Activated CD4-positive, alpha-beta T cell treated with anti-CD3 and anti-CD28 coated beads, Interleukin-2, amount 50 U/mL, for 24 hours (primary cell): ENCODE results near the gene PARVB.

Experiments used
- DNase-seq, 2 donors: peaks; one replicate each; pipeline ENCODE4 v3.0.0-alpha.2; 2020; ENCODE audit warnings: low read depth in 1 of 2, low spot score in 1 of 2

Gene PARVB

GRCh38 chr22:44155115-44155514 is 131.0 kb downstream of the PARVB start:
- no peak for DNase-seq

- no peak for DNase-seq
These were observed 134.0 kb downstream of the PARVB start for GRCh38 chr22:44157916-44158618.

DNA sequence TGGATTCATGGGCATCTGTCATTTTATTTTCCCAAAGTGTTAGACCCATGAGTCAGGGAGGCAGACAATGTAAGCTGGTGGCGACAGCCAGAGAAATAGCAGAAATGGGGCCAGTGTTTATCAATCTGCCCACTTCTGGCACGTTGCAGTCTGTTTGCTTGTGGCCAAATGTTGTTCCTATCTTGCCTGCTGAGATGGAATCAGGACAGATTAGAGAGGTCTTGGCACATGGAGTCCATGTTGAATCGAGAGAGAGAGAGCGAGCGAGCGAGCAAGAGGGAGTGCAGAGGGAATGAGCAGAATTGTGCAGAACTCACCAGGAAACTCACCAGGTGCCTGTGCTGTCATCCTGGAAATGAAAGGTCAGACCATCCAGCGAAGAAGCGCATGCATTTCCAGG is 134.7 kb downstream of the PARVB start:
- no peak for DNase-seq

DNA sequence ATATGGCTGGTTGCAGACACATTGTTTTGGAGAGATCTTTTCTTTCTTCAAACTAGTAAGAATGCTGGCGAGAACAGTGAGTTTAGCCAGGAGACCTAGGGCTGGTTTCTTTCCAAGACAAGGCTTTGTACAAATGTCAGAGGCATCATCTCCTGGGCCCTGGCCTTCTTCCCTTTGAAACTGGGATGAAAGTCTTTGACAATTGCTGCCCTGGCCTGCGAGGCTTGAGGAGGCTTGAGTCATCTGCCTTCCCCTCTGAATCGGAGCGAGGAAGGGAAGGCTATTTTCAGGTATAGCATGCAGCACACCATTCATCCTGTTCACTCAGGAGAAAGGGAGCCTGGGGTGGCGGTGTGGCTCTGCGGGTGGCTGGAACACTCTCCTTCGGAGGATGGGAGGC is 135.1 kb downstream of the PARVB start:
- no peak for DNase-seq

DNA sequence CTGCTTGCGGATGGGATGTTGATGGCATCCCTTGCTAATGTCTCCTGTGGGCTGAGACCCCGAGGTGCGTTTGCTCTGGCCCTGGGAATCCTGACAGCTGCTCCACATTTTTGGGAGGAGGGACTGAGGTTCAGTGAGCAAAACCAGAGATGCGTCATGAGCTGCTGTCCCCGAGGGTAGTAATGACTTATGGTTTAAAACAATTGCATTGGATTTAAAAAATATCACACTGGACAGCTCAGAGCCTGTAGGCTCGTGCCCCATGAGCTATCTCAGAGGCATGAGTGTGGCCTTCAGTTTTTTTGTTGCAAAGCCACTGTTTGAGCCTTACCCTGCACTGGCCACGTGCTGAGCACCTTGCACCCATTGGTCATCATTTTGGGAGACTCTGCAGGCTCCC is 135.7 kb downstream of the PARVB start:
- no peak for DNase-seq

- no peak for DNase-seq
These were observed 136.3 kb downstream of the PARVB start for GRCh38 chr22:44160421-44160820.

DNA sequence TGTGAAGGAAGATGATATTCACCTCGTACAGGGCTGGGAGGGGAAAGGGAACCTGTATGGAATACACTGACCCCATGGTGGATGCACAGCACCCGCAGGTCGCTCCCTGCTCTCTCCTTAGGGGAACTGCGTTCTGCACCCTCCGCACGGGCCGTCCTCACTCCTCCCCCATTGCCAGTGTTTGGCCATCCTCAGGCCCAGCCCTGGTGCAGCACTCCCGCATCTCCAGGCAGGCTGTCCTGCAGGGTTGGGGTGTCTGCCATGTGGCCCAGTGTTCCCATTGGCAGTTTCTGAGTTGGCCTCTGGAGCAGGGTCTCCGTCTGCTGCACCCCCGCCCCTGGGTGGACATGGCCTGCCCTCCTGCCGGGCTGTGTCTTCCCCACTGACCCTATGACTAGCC is 137.6 kb downstream of the PARVB start:
- DNase-seq: no peak

GRCh38 chr22:44162960-44163359 is 138.9 kb downstream of the PARVB start:
- DNase-seq: no peak

DNA sequence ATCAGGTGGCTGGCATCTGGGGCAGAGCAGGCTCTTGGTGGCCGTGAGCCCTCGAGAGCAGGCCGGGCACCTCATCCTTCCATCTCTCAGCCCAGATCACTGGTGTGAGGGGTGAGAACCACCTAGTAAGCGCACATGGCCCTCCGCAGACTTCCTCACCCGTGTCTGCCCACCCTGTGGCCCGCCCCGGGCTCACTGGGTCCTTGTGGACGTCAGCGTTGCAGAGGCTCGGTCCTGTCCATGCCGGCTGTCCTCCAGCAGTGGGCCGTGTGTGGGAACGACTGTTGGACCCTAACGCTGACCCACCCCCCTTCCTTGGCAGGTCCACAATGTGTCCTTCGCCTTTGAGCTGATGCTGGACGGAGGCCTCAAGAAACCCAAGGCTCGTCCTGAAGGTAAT is 139.4 kb downstream of the PARVB start:
- no peak for DNase-seq

DNA sequence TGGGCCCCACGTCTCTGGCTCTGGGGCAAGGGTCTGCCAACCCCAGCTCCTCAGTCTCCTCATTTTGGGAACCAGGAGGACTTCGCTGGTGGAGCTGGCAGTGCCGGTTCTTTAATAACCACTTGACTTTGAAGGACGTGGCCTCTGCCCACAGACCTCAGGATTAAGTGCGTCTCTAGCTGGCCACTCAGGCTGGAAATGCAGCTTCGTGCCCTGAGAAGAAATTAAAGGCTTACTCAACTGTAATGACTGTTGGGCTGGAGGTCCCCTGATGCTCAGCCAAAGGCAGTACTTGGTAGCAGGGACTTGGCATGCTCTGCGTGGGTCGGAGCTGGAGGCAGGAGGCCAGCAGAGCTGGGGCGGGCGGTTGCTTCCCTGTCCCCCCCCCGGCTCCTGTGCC is 139.9 kb downstream of the PARVB start:
- no peak for DNase-seq

- no peak for DNase-seq
These were observed 141.3 kb downstream of the PARVB start for GRCh38 chr22:44165286-44165874.

DNA sequence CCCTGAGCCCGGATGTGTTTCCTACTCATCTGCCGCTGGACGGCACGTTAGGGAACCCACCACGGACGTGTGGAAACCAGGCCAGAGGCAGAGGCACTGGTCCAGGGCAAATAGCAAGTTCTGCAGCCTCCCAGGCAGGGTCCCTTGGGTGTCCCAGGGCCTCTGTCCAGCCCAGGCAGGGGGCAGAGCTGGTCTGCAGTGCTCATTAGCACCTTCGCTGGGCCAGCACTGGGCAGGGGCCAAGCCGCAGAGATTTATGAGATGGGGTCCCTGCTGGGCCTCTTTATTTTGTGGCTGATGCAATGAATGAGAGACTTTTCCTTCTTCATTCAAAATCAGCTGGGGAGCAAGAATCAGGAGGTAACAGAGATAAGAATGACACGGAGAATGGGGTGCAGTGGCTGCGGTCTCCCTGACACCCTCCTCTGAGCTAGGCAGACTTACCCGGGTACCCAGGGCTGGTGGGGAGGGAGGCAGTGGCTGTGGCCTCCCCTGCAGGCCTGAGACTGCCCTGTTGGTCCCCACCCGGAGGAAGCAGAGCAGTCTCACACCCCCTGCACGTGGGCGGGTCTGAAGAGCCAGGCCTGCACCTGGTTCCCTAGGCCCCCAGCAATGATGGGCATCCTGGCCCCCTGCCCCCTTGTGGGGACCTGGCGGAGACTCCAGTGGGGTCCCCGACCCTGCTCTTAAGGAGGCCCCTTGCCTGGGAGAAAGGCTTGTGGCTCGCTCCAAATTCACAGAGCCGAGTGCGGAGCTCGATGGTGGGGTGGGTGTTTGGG is 142.6 kb downstream of the PARVB start:
- DNase-seq: no peak

DNA sequence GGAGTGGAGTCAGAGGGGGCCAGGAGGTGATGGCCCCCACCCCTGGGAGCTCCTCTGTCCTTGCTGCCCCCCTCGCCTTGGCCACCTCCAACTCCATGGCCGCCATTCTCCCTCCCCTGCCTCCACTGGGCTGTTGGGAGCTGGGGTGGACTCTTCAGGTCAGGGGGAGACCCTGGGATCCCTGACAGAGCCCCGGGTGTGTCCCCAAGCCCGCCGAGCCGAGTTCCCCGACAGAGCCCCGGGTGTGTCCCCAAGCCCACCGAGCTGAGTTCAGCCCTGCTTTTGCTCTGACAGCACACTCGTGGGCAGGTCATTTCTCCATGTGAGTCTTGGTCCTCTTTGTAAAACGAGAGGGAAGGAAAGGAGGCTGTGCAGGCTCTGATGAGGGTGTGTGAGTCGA is 143.4 kb downstream of the PARVB start:
- no peak for DNase-seq

DNA sequence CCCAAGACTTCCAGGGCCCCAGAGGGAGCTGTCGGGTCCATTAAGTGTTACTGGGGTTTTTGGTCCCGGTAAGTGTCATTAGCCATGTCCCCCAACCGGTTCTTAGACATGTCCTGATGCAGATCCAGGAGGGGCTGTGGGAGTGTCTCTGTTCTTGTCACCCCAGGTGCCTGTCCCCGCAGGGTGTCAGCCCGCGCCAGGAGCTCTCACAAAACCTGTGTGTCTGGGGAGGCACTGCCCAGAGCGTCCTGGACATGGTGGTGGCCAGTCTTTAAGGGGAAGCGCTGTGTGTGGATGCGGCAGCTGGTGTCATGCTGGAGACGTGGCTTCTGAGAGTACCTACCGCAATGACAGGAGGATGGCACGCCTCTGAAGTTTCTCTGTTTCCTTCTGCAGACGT is 144.1 kb downstream of the PARVB start:
- DNase-seq: no peak

DNA sequence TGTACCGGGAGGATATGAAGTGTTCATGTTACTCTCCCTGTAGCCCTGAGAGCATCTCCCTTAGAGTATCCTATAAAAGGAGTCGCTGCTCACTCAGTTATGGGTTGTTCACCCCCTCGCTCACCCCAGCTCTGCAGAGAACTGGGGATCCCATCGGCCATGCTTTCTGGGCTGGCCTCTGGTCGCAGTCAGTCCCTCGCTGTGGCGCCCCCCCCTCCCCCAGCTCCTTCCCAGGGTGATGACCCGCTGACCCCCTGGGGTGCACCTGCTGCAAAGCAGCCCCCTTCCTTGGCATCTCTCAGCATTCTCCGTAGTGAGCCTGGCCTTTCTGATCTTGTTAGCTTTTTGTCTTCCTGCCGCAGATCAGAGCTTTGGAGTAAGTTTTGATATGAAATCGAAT is 146.4 kb downstream of the PARVB start:
- no peak for DNase-seq

- no peak for DNase-seq
These were observed 147.5 kb downstream of the PARVB start for GRCh38 chr22:44171561-44171960.

DNA sequence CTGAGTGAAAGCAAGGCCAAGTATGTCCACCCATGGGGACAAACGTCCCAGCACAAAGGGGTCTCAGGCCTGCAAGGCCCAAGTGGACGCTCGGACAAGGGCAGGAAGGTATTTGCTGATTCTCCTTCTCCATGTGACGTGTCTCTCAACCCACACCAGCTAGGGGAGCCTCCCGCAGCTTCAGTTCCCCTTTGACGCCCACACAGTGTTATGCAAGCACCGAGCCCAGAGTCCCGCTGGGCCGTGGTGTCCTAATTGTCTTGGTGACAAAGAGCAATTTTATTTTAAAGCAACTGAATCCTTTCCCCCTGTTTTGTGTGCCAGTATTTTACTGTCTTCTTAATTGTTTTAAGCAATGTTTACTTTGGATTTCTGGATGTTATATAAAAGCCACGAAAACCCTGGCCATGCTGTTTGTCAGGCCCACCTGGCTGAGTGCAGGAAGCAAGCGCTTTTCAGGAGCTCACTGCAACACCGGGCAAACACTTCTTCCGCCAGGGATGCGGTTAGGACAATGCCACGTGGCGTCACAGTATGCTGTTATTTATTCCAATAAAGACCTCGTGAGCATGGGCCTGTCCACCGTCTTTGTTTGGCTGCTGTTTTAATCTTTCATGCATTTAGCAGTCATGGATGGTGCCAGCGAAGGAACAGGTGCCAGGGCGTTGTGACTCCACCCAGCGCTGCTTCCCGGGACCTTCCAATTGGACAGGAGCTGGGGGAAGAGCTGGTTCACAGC is 148.4 kb downstream of the PARVB start:
- DNase-seq: no peak

DNA sequence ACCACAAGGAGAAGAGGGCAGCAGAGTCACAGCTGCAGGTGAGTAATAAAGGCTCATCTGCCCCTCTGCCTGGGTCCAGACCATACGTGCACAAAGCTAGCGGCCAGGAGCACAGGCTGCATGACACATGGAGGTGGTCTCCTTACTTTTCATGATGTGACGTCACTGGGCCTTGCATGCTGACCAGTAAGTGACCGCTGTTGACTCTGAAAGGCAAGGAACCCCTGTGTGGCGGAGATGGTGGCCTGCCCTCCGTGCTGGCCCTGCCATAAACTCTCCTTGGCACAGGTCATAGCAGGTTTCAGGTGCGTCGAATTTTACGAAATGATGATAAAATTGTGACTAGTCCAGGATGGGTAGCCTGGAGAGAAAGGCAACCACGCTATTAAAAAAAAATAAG is 149.1 kb downstream of the PARVB start:
- no peak for DNase-seq

GRCh38 chr22:44175676-44176075 is 151.6 kb downstream of the PARVB start:
- no peak for DNase-seq

DNA sequence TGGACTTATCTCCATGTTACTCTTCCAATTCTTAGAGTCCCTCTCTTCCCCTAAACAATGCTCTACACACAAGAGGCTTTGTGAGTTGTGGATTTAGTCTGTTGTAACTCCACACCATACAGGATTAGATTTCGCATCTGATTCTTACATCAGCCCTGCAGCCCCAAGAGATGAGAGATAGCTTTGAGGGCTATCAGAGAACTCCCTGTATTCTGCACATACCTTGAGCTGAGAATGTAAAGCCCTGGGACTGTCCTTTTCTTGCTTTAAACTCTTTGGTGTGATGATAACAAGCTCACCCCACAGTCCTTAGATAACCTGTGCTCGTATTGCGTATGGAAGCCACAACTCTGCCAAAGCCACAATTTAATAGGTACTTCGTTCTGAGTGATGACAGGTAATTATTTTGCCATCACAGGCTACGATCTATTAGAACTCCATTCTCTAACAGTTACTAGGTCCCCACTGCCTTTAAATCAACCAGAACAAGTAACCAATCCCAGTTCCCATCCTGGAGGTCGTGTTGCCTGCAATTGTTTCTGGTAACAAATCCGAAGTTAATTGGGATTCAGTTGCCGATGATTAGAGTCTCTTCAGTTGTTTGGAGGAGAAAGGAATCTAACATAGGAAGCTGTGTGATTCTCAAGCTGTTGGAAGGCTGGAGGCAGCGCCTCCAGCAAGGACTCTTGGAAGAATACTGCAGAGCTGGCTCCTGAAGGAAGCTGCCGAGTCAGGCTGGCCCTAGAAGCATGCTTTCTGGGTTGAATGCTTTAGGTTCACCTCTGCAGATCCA is 155.3 kb downstream of the PARVB start:
- no peak for DNase-seq
